DND-41 (cell line): Measurements from ENCODE around the gene MELK.

Source experiments
- ATAC-seq: fragments of 200-7000 bp; cut with Tn5 transposase; 3 replicates; pipeline ENCODE4 v1.9.1; 2021; ENCODE audit warnings: low read depth; ENCODE audit not compliant: insufficient read depth
- DNase-seq: peaks from one replicate; pipeline ENCODE4 v3.0.0-alpha.2; 2020
- H2AFZ ChIP-seq: 2 replicates; pipeline ENCODE4 v1.6.0; 2012; ENCODE audit warnings: low read depth, low read length
- H3K27ac ChIP-seq: 2 replicates; pipeline ENCODE4 v1.5.1; 2012; ENCODE audit warnings: low read length, inconsistent platforms
- H3K27me3 ChIP-seq: fragments of 200-600 bp; sonication (generic); 2 replicates; pipeline ENCODE4 v1.6.0; 2012; ENCODE audit warnings: low read length, mild to moderate bottlenecking, inconsistent platforms; ENCODE audit not compliant: insufficient read depth, poor library complexity
- H3K36me3 ChIP-seq: 2 replicates; pipeline ENCODE4 v1.5.1; 2012; ENCODE audit warnings: low read length, inconsistent platforms; ENCODE audit not compliant: insufficient read depth
- H3K4me1 ChIP-seq: 2 replicates; pipeline ENCODE4 v1.5.1; 2012; ENCODE audit warnings: mild to moderate bottlenecking, low read length; ENCODE audit not compliant: insufficient read depth
- H3K4me2 ChIP-seq: 2 replicates; pipeline ENCODE4 v1.6.0; 2012; ENCODE audit warnings: mild to moderate bottlenecking, moderate library complexity, low read length, inconsistent platforms; ENCODE audit not compliant: insufficient read depth
- H3K4me3 ChIP-seq, 2 experiments: fragments of 200-600 bp in 1 of 2; shearing (Covaris generic) in 1 of 2; 2 replicates each; pipeline ENCODE4 v1.5.1; 2012 to 2016; ENCODE audit warnings: inconsistent platforms in 2 of 2, low read length in 2 of 2, mild to moderate bottlenecking in 2 of 2, low read depth in 1 of 2, moderate library complexity in 1 of 2
- H3K79me2 ChIP-seq: 2 replicates; pipeline ENCODE4 v1.6.0; 2012; ENCODE audit warnings: low read length, inconsistent platforms; ENCODE audit not compliant: insufficient read depth
- H3K9ac ChIP-seq: 2 replicates; pipeline ENCODE4 v1.6.0; 2012; ENCODE audit warnings: low read depth, mild to moderate bottlenecking, inconsistent platforms, low read length, moderate library complexity
- H3K9me3 ChIP-seq: 2 replicates; pipeline ENCODE4 v1.5.1; 2012; ENCODE audit warnings: low read length, moderate library complexity, mild to moderate bottlenecking, inconsistent platforms; ENCODE audit not compliant: insufficient read depth, severe bottlenecking
- H4K20me1 ChIP-seq: 2 replicates; pipeline ENCODE4 v1.6.0; 2012; ENCODE audit warnings: low read length; ENCODE audit not compliant: insufficient read depth
- CTCF ChIP-seq: IDR thresholded peaks from 2 replicates; pipeline ENCODE4 v1.5.1; 2012; ENCODE audit warnings: borderline replicate concordance, low read length, moderate library complexity, mild to moderate bottlenecking; ENCODE audit not compliant: poor library complexity, severe bottlenecking; ENCODE audit errors: extremely low read depth
- EZH2 ChIP-seq: IDR thresholded peaks from 3 replicates; pipeline ENCODE4 v1.6.1; 2012; ENCODE audit warnings: borderline replicate concordance, low read depth, mild to moderate bottlenecking, moderate library complexity, low read length, inconsistent platforms; ENCODE audit not compliant: severe bottlenecking

Gene MELK

GRCh38 chr9:36671561-36671960 lies 98.9 kb downstream of the MELK start:
- Histone ChIP-seq H3K27me3 (no peaks in the 10 kb centered on the region), H3K36me3 (peaks cover 89% of the 10 kb centered on the region), H2AFZ (no peak overlapping the region), H3K9ac (no peak overlapping the region), H4K20me1 (no peaks in the 10 kb centered on the region), H3K4me1 (peaks cover 4% of the 10 kb centered on the region), H3K9me3 (no peaks in the 10 kb centered on the region), H3K4me3 (no peak overlapping the region), H3K27ac (no peak overlapping the region), H3K4me2 (no peak overlapping the region), H3K79me2 (peaks cover 2% of the 10 kb centered on the region; the same call in 1 of the 2 replicates)
- TF ChIP-seq EZH2, result no peak
- no peak for DNase-seq
- no peak for ATAC-seq

GRCh38 chr9:36676091-36676490 lies 103.4 kb downstream of the MELK start:
- Histone ChIP-seq H2AFZ (no peak overlapping the region), H3K4me1 (no peaks in the 10 kb centered on the region), H3K27me3 (no peaks in the 10 kb centered on the region), H3K9ac (no peak overlapping the region), H3K4me2 (no peak overlapping the region), H3K9me3 (no peaks in the 10 kb centered on the region), H4K20me1 (no peaks in the 10 kb centered on the region), H3K79me2 (no peaks in the 10 kb centered on the region), H3K4me3 (no peak overlapping the region), H3K27ac (no peak overlapping the region), H3K36me3 (peaks cover 81% of the 10 kb centered on the region)
- TF ChIP-seq CTCF (no peak), EZH2 (no peak)
- ATAC-seq (no peak), DNase-seq (no peak)

- Histone ChIP-seq H3K4me3 (no peak overlapping the region), H3K4me1 (no peaks in the 10 kb centered on the region), H2AFZ (no peak overlapping the region), H3K27ac (no peak overlapping the region), H3K79me2 (no peaks in the 10 kb centered on the region), H3K9ac (no peak overlapping the region), H3K9me3 (no peaks in the 10 kb centered on the region), H3K27me3 (no peaks in the 10 kb centered on the region), H4K20me1 (no peaks in the 10 kb centered on the region), H3K4me2 (no peak overlapping the region), H3K36me3 (peaks cover 73% of the 10 kb centered on the region)
- no peak for DNase-seq
- ATAC-seq, result no peak
- TF ChIP-seq CTCF, result no peak
- no peak for TF ChIP-seq EZH2
These were observed 104.2 kb downstream of the MELK start for GRCh38 chr9:36676778-36677485.

GRCh38 chr9:36677611-36678010 lies 104.9 kb downstream of the MELK start:
- H3K4me2 ChIP-seq, result no peak overlapping the region
- H3K36me3 ChIP-seq, result peaks cover 68% of the 10 kb centered on the region
- no peak for TF ChIP-seq CTCF
- TF ChIP-seq EZH2, result no peak
- ATAC-seq (no peak), DNase-seq (no peak)
- no peaks in the 10 kb centered on the region for H3K9me3 ChIP-seq
- no peaks in the 10 kb centered on the region for H3K4me1 ChIP-seq
- H3K79me2 ChIP-seq, result no peaks in the 10 kb centered on the region
- H3K4me3 ChIP-seq, result no peak overlapping the region
- no peak overlapping the region for H3K9ac ChIP-seq
- no peak overlapping the region for H2AFZ ChIP-seq
- H3K27ac ChIP-seq, result no peak overlapping the region
- H4K20me1 ChIP-seq, result no peaks in the 10 kb centered on the region
- H3K27me3 ChIP-seq, result no peaks in the 10 kb centered on the region
